ENCODE results near the gene SLC9A5. TPM values are rescaled to one million over a fixed set of nuclear protein-coding genes. Genes with fewer than 3 reads are reported as not detected.

SLC9A5 gene
- total and polyA plus RNA-seq, 9 of the 15 experiments (the other 6 are each of a cell fraction or from before 2014, with no cell fraction given): 0.06 to 3.1 (median 1.2) TPM

- H3K36me3 ChIP-seq (ENCODE audit: control insufficient read depth, insufficient read depth, low read length): no peaks in the 10 kb centered on the region
- TF ChIP-seq ZBTB49 (CRISPR knock-in tag; IDR thresholded peaks at IDR 0.05; ENCODE audit: borderline replicate concordance): no peak
- TF ChIP-seq E2F1 (CRISPR knock-in tag; IDR thresholded peaks at IDR 0.05): no peak
- TF ChIP-seq XRCC5 (IDR thresholded peaks at IDR 0.05; ENCODE audit: low read depth, low read length): no peak
- no peak for TF ChIP-seq SRSF7 (optimal IDR thresholded peaks at IDR 0.05; ENCODE audit: low read depth, low read length)
- TF ChIP-seq ARID2 (IDR thresholded peaks at IDR 0.05): no peak
- no peak for TF ChIP-seq CHD1 (IDR thresholded peaks at IDR 0.05; ENCODE audit: low read length)
- TF ChIP-seq ZNF239 (CRISPR knock-in tag; IDR thresholded peaks at IDR 0.05): no peak
- TF ChIP-seq ZBTB40 (IDR thresholded peaks at IDR 0.05): no peak
- TF ChIP-seq ZBTB40 (CRISPR knock-in tag; IDR thresholded peaks at IDR 0.05): no peak
Measured at GRCh38 chr16:67257486-67258160, 8.8 kb downstream of the SLC9A5 start.

More at GRCh38 chr16:67257486-67258160, 8.8 kb downstream of the SLC9A5 start:
- Histone ChIP-seq H3K9me1 (ENCODE audit: control insufficient read depth, insufficient read depth, low read length) (no peaks in the 10 kb centered on the region), H3K9ac (ENCODE audit: insufficient read depth in 1 of 2, low read depth in 2 of 2, low read length in 2 of 2) (0 out of 4 replicates have a peak overlapping the region, but pooled peaks of 1 of the 2 experiments have one; percentile 51), H2AFZ (ENCODE audit: low read depth, low read length) (no peak overlapping the region), H4K20me1 (replicated peaks; ENCODE audit: control insufficient read depth, insufficient read depth, low read length) (no peaks in the 10 kb centered on the region), H3K4me1 (replicated peaks in 1 of 2; ENCODE audit: control insufficient read depth in 2 of 2, insufficient read depth in 2 of 2, low read length in 2 of 2) (peaks cover 13 to 21% of the 10 kb centered on the region in 2 experiments; a peak in 4 of 5 replicates), H3K4me2 (ENCODE audit: insufficient read depth, low read length) (no peak overlapping the region), H3K27ac (ENCODE audit: extremely low read depth, low read depth, low read length) (no peak overlapping the region), H3K27me3 (ENCODE audit: control insufficient read depth in 2 of 2, insufficient read depth in 2 of 2, low read length in 2 of 2) (no peaks in the 10 kb centered on the region), H3K9me3 (replicated peaks; ENCODE audit: control insufficient read depth, insufficient read depth, low read depth, low read length) (no peaks in the 10 kb centered on the region), H3K4me3 (no peak overlapping the region), H3K79me2 (ENCODE audit: control insufficient read depth, insufficient read depth, low read length) (no peaks in the 10 kb centered on the region)
- ATAC-seq (no peak), FAIRE-seq (no peak), DNase-seq (ENCODE audit: extremely low read depth in 1 of 4, low spot score in 3 of 4) (no peak)
- WGBS (ENCODE audit: insufficient coverage, low coverage, missing lambda C conversion rate): 48% methylated on average over 2 of the region's 4 CpGs
- ChIA-PET CTCF (ENCODE audit: low intra/inter-chr PET ratio) (no interaction called here), POLR2A (interaction anchor here (0.5 to 0.6 kb wide), 3 partner anchors 8 to 31 kb away, joined by 3 read pairs; no protein-coding TSS in a partner anchor)
- no TSS peak for BruUV-seq (replicated peaks)
- intact Hi-C loops (cut with micrococcal nuclease) (no loop called here), in situ Hi-C loops (cut with MboI) (no loop called here)

Data from K562 (cell line).